Pons (tissue), 1 donor: ENCODE data around the gene SDK1.

ENCODE experiments used
- DNase-seq: peaks from one replicate; pipeline ENCODE4 v3.0.0-alpha.2; 2016; ENCODE audit warnings: low spot score

SDK1 gene

GRCh38 chr7:3300651-3301448 is at the start of gene SDK1:
Gene SDK1 (plus strand): TSS chr7:3301252. CDS start chr7:3301587, 335 bp downstream.
- peak; percentile 82 for DNase-seq

GRCh38 chr7:3254718-3255117 is 46.3 kb upstream of the SDK1 start:
- DNase-seq, result no peak

- no peak for DNase-seq
Observed at GRCh38 chr7:3259711-3260400, 41.2 kb upstream of the SDK1 start.

- no peak for DNase-seq
Observed at GRCh38 chr7:3260401-3260715, 40.7 kb upstream of the SDK1 start.

GRCh38 chr7:3264693-3265339 is 36.2 kb upstream of the SDK1 start:
- DNase-seq, result no peak

GRCh38 chr7:3265388-3265787 is 35.7 kb upstream of the SDK1 start:
- DNase-seq, result no peak

GRCh38 chr7:3266240-3266639 is 34.8 kb upstream of the SDK1 start:
- no peak for DNase-seq

GRCh38 chr7:3267966-3268690 is 32.9 kb upstream of the SDK1 start:
- DNase-seq, result no peak

GRCh38 chr7:3270362-3270761 is 30.7 kb upstream of the SDK1 start:
- DNase-seq, result no peak

- DNase-seq, result no peak
Observed at GRCh38 chr7:3271298-3271697, 29.8 kb upstream of the SDK1 start.

- DNase-seq, result peak; percentile 6
Observed at GRCh38 chr7:3272691-3273141, 28.3 kb upstream of the SDK1 start.

GRCh38 chr7:3274131-3274530 is 26.9 kb upstream of the SDK1 start:
- DNase-seq, result no peak

- DNase-seq, result no peak
Observed at GRCh38 chr7:3277604-3278572, 23.2 kb upstream of the SDK1 start.

- DNase-seq, result no peak
Observed at GRCh38 chr7:3279147-3279818, 21.8 kb upstream of the SDK1 start.

- no peak for DNase-seq
Observed at GRCh38 chr7:3280445-3280844, 20.6 kb upstream of the SDK1 start.

- no peak for DNase-seq
Observed at GRCh38 chr7:3280946-3281656, 20.0 kb upstream of the SDK1 start.

GRCh38 chr7:3282457-3282856 is 18.6 kb upstream of the SDK1 start:
- DNase-seq, result no peak

- DNase-seq, result no peak
Observed at GRCh38 chr7:3283130-3283704, 17.8 kb upstream of the SDK1 start.

- no peak for DNase-seq
Observed at GRCh38 chr7:3285652-3286051, 15.4 kb upstream of the SDK1 start.

GRCh38 chr7:3289996-3290395 is 11.1 kb upstream of the SDK1 start:
- no peak for DNase-seq
